Limb (tissue), 2 donors: ENCODE measurements around the gene UBE2N.
A peak's percentile ranks its signal among the peaks of the same experiment; 100 is the strongest.
"Not testable (repeated sequence)": the region's sequence is repeated elsewhere in the genome, so short reads cannot be mapped to it uniquely, and the experiment has no call there.

ENCODE experiments used
- DNase-seq, 2 donors: peaks; one replicate each; pipeline ENCODE4 v3.0.0-alpha.2; 2016; ENCODE audit errors: extremely low spot score in 2 of 2

The UBE2N gene

GRCh38 chr12:93443576-93443975 lies 1.8 kb upstream of the UBE2N start:
- no peak for DNase-seq

GRCh38 chr12:93442411-93443340 lies 929 bp upstream of the UBE2N start:
- DNase-seq = no peak

GRCh38 chr12:93441081-93441616 lies 598 bp downstream of the UBE2N start:
- DNase-seq = no peak

- no peak for DNase-seq
Measured at GRCh38 chr12:93440043-93440835, 1.5 kb downstream of the UBE2N start.

- DNase-seq = no peak
Measured at GRCh38 chr12:93438266-93439050, 3.3 kb downstream of the UBE2N start.

- no peak for DNase-seq
Measured at GRCh38 chr12:93434256-93434865, 7.4 kb downstream of the UBE2N start.

- not testable (repeated sequence) for DNase-seq
Measured at GRCh38 chr12:93432031-93432430, 9.7 kb downstream of the UBE2N start.

GRCh38 chr12:93430280-93430679 lies 11.5 kb downstream of the UBE2N start:
- DNase-seq = no peak

- no peak for DNase-seq
Measured at GRCh38 chr12:93429852-93430251, 11.9 kb downstream of the UBE2N start.

- DNase-seq = no peak
Measured at GRCh38 chr12:93429448-93429847, 12.3 kb downstream of the UBE2N start.

- no peak for DNase-seq
Measured at GRCh38 chr12:93427779-93428564, 13.8 kb downstream of the UBE2N start.

GRCh38 chr12:93426412-93426805 lies 15.3 kb downstream of the UBE2N start:
- DNase-seq = no peak

GRCh38 chr12:93425736-93426411 lies 15.9 kb downstream of the UBE2N start:
- DNase-seq = peak in 1 of 2 donors; percentile 20

GRCh38 chr12:93422050-93422449 lies 19.7 kb downstream of the UBE2N start:
- no peak for DNase-seq

- peak in 1 of 2 donors; percentile 77 for DNase-seq
Measured at GRCh38 chr12:93419388-93420034, 22.2 kb downstream of the UBE2N start.

GRCh38 chr12:93417967-93418480 lies 23.7 kb downstream of the UBE2N start:
- no peak for DNase-seq

GRCh38 chr12:93415723-93416464 lies 25.9 kb downstream of the UBE2N start:
- DNase-seq = no peak

- no peak for DNase-seq
Measured at GRCh38 chr12:93413064-93413463, 28.7 kb downstream of the UBE2N start.
